CD4-positive, alpha-beta memory T cell (primary cell): ENCODE data around the gene CLOCK. TPM values are rescaled to one million over a fixed set of nuclear protein-coding genes. Genes with fewer than 3 reads are reported as not detected.
A peak's percentile ranks its signal among the peaks of the same experiment; 100 is the strongest.

Experiments used
- CTCF ChIA-PET: fragments of 350-600 bp; sonication (Branson Sonifier 250); formaldehyde crosslinking; loops from one replicate; lab custom pipeline; 2021; ENCODE audit warnings: inconsistent platforms; ENCODE audit not compliant: partially characterized antibody; lab: Charles Lee
- POLR2A ChIA-PET: fragments of 350-600 bp; sonication (Branson Sonifier 250); formaldehyde crosslinking; loops from one replicate; lab custom pipeline; 2021; ENCODE audit not compliant: partially characterized antibody; lab: Charles Lee
- DNase-seq, 5 donors: peaks; one replicate each; pipeline versions ENCODE4 v3.0.0 to v3.0.0-alpha.2; 2020 to 2022; ENCODE audit warnings: mixed read lengths in 1 of 5
- H3K27ac ChIP-seq: one replicate; pipeline ENCODE4 v1.7.0; 2013; ENCODE audit warnings: low read depth, low read length
- H3K27me3 ChIP-seq: 2 replicates; pipeline ENCODE4 v1.7.0; 2013; ENCODE audit warnings: mild to moderate bottlenecking, low read length, moderate library complexity; ENCODE audit not compliant: insufficient read depth
- H3K36me3 ChIP-seq: 2 replicates; pipeline ENCODE4 v1.7.0; 2013; ENCODE audit warnings: mild to moderate bottlenecking, low read length, moderate library complexity; ENCODE audit not compliant: insufficient read depth
- H3K4me1 ChIP-seq: 2 replicates; pipeline ENCODE4 v1.7.0; 2013; ENCODE audit warnings: mild to moderate bottlenecking, low read length, moderate library complexity; ENCODE audit not compliant: insufficient read depth
- H3K4me3 ChIP-seq, 2 donors: one replicate each; pipeline ENCODE4 v1.7.0; 2013; ENCODE audit warnings: low read length in 2 of 2, mild to moderate bottlenecking in 1 of 2
- H3K9me3 ChIP-seq, 2 donors: one replicate each; pipeline ENCODE4 v1.7.0; 2013; ENCODE audit warnings: low read length in 2 of 2, control low read depth in 1 of 2; ENCODE audit not compliant: control insufficient read depth in 1 of 2
- H3K27ac Mint-ChIP-seq, 7 donors: one replicate each; pipeline ENCODE4 v1.8.0; 2020 to 2021; ENCODE audit warnings: mixed read lengths in 7 of 7, mild to moderate bottlenecking in 6 of 7, inconsistent platforms in 3 of 7, moderate library complexity in 3 of 7
- H3K27me3 Mint-ChIP-seq, 2 donors: one replicate each; pipeline ENCODE4 v1.8.0; 2020 to 2021; ENCODE audit warnings: mixed read lengths in 2 of 2
- H3K36me3 Mint-ChIP-seq, 2 donors: one replicate each; pipeline ENCODE4 v1.8.0; 2020 to 2021; ENCODE audit warnings: mixed read lengths in 2 of 2, inconsistent platforms in 1 of 2, mild to moderate bottlenecking in 1 of 2
- H3K4me1 Mint-ChIP-seq, 4 donors: one replicate each; pipeline ENCODE4 v1.8.0; 2020 to 2021; ENCODE audit warnings: mixed read lengths in 4 of 4, mild to moderate bottlenecking in 1 of 4
- H3K4me3 Mint-ChIP-seq, 8 donors: one replicate each; pipeline ENCODE4 v1.8.0; 2020 to 2021; ENCODE audit warnings: mixed read lengths in 8 of 8, mild to moderate bottlenecking in 7 of 8, moderate library complexity in 6 of 8, inconsistent platforms in 3 of 8
- H3K9me3 Mint-ChIP-seq, 8 donors: one replicate each; pipeline ENCODE4 v1.8.0; 2020 to 2021; ENCODE audit warnings: mixed read lengths in 8 of 8, mild to moderate bottlenecking in 5 of 8, inconsistent platforms in 3 of 8, moderate library complexity in 1 of 8
- intact Hi-C: fragments of 100-400 bp; cut with micrococcal nuclease; formaldehyde crosslinking; loops from one replicate; pipeline ENCODE4 v1.15.1; 2023
- polyA plus RNA-seq, 2 donors: library from polyadenylated mRNA; unstranded; fragments of 300-500 nt; fragmentation: Illumina TruSeq; gene quantifications; one replicate each; pipeline ENCODE4 v1.2.3, GENCODE V29; 2021
- total RNA-seq, 2 experiments: library from RNA; stranded (reverse); gene quantifications; one replicate each; pipeline ENCODE4 v1.2.3, GENCODE V29; 2021

CLOCK gene
- total and polyA plus RNA-seq, 4 experiments from 2014 or later = 2.1 to 15.4 (median 9.8) TPM

DNA sequence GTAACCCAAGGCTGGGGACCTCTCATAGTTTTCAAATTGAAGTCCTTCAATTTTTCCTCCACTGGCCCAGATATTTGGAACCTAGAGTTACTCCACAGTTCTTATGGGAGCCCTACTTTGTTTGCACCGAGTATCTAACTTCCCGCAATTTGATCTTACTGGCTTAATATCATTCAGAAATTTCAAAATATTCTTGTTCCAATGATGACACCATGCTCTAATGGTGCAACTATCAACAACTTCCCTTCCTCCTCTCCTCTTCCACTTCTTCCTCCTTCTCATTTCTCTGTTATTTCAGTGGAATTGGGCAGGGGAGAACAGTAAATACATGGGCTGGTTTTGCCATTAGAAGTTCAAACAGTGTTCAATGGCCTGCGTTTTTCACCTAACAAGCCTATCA is 25.1 kb upstream of the CLOCK start:
- CTCF ChIA-PET = no interaction called here
- Histone ChIP-seq H3K4me1 (no peaks in the 10 kb centered on the region), H3K9me3 (no peaks in the 10 kb centered on the region), H3K27me3 (no peaks in the 10 kb centered on the region), H3K27ac (no peak overlapping the region), H3K4me3 (no peak overlapping the region), H3K36me3 (no peaks in the 10 kb centered on the region)
- no peak overlapping the region for H3K4me3 Mint-ChIP-seq
- no peak overlapping the region for H3K27ac Mint-ChIP-seq
- no peak for DNase-seq
- peaks cover 2 to 6% of the 10 kb centered on the region in 2 donors for H3K36me3 Mint-ChIP-seq
- H3K27me3 Mint-ChIP-seq = peaks cover 3 to 4% of the 10 kb centered on the region in 2 donors
- intact Hi-C loops = no loop called here
- peaks cover 4 to 30% (median 19%) of the 10 kb centered on the region in 8 donors for H3K9me3 Mint-ChIP-seq
- H3K4me1 Mint-ChIP-seq = no peaks in the 10 kb centered on the region
- POLR2A ChIA-PET = no interaction called here

DNA sequence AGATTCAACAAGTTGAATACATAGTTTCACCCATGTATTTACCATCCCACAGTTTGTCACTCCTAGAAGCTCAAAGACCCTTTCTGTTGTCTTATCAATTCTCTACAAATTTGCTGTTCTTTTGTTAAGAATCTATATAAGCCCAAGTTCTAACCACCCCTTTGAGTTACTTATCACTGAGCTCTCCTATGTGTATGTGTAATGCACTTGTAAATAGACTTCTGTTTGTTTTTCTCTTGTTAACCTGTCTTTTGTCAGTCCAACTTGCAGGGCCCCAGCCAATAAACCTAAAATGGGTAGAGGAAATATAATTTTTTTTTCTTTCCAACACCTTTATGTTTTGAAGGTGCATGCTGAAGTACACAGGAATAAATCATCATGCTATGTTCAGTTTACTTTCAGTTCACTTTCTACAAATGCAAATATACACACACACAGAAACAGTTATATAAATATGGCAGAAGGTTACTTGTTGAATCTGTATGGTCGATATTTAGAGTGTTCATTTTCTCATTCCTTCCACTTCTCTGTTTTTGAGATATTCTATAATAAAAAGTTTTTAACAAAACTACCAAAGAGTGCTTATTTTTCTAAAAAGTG is 22.3 kb upstream of the CLOCK start:
- DNase-seq = no peak
- Histone ChIP-seq H3K4me1 (no peaks in the 10 kb centered on the region), H3K36me3 (no peaks in the 10 kb centered on the region), H3K9me3 (no peaks in the 10 kb centered on the region), H3K27ac (no peak overlapping the region), H3K4me3 (no peak overlapping the region), H3K27me3 (no peaks in the 10 kb centered on the region)
- ChIA-PET CTCF (no interaction called here), POLR2A (no interaction called here)
- Mint-ChIP-seq H3K36me3 (no peaks in the 10 kb centered on the region), H3K27ac (no peak overlapping the region), H3K4me3 (no peak overlapping the region), H3K27me3 (peaks cover 2 to 3% of the 10 kb centered on the region in 2 donors), H3K9me3 (peaks cover 0 to 5% (median 0%) of the 10 kb centered on the region in 8 donors), H3K4me1 (no peaks in the 10 kb centered on the region)
- intact Hi-C loops = no loop called here

DNA sequence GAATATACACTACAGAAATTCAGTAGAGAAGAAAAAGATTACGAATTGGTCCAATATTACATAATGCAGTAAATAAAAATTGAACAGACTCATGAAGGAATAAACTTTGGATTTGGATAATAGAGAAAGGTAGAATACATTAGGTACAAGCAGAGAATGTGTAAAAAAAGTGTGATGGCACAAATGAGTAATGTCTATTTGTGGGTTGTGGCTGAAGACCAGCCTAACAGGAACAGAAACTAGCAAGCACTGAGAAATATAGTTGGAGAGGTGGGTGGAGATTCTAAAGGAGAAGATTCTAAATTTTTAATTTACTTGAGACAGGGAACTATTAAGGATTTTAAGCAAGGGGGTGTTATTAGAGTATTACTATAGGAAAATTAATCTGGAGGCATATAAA is 15.2 kb upstream of the CLOCK start:
- Histone ChIP-seq H3K27me3 (no peaks in the 10 kb centered on the region), H3K27ac (no peak overlapping the region), H3K4me1 (no peaks in the 10 kb centered on the region), H3K9me3 (no peaks in the 10 kb centered on the region), H3K36me3 (no peaks in the 10 kb centered on the region), H3K4me3 (no peak overlapping the region)
- intact Hi-C loops = no loop called here
- CTCF ChIA-PET = interaction anchor here (1.0 kb wide), 1 partner anchor 216 kb away, joined by 4 read pairs; no protein-coding TSS in a partner anchor
- POLR2A ChIA-PET = no interaction called here
- Mint-ChIP-seq H3K9me3 (peaks cover 0 to 2% (median 0%) of the 10 kb centered on the region in 8 donors), H3K36me3 (peaks cover 0 to 4% of the 10 kb centered on the region in 2 donors), H3K27me3 (peaks cover 2 to 4% of the 10 kb centered on the region in 2 donors), H3K4me1 (no peaks in the 10 kb centered on the region), H3K27ac (no peak overlapping the region), H3K4me3 (no peak overlapping the region)
- no peak for DNase-seq

DNA sequence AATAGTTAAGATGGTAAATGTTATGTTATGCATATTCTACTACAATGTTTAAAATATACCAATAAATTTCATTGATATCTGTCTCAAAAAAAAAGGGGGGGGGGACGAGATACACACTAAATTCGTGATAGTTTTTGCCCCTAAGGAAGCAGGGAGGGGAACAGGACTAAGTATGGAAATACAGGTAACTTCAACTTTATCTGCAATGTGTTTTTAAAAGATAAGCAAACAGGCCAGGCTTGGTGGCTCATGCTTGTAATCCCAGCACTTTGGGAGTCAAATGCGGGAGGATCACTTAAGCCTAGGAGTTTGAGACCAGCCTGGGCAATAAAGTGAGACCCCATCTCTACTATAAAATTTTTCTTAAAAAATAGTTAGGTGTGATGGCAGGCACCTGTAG is 13.4 kb upstream of the CLOCK start:
- no peaks in the 10 kb centered on the region for H3K36me3 ChIP-seq
- H3K27ac ChIP-seq = no peak overlapping the region
- no peak for DNase-seq
- peaks cover 5 to 6% of the 10 kb centered on the region in 2 donors for H3K27me3 Mint-ChIP-seq
- intact Hi-C loops = no loop called here
- no peak overlapping the region for H3K4me3 Mint-ChIP-seq
- ChIA-PET POLR2A (no interaction called here), CTCF (interaction anchor here (1.2 kb wide), 1 partner anchor 248 kb away, joined by 3 read pairs; no protein-coding TSS in a partner anchor)
- H3K27ac Mint-ChIP-seq = no peak overlapping the region
- H3K27me3 ChIP-seq = no peaks in the 10 kb centered on the region
- no peak overlapping the region for H3K4me3 ChIP-seq
- H3K36me3 Mint-ChIP-seq = peaks cover 0 to 4% of the 10 kb centered on the region in 2 donors
- no peaks in the 10 kb centered on the region for H3K9me3 ChIP-seq
- H3K4me1 Mint-ChIP-seq = no peaks in the 10 kb centered on the region
- peaks cover 0 to 2% (median 0%) of the 10 kb centered on the region in 8 donors for H3K9me3 Mint-ChIP-seq
- H3K4me1 ChIP-seq = no peaks in the 10 kb centered on the region

DNA sequence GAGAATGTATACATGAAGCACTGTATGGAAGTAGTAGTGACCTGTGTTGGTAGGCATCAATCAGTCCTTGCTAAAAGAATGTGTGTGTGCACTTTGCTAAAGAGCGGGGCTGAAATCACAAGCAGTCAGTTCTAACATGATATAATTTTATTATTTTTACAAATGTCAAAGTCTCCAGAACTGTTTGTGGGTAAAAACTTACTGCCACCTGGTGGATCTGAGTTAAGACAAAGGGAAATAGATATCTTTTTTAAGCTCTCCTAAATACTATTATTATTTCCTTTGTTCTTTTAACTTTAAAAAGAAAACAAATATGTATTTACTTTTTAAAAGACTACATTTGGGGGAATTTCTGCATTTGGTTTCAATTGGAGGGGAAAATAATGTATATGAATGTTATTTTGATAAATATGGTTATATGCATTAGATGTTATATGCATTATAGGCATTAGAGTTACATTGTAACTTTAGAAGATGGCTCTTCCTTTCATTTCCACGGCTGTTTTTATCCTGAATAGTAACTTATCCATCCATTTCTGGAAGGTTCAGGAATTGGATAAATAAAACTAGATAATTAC is 7.8 kb upstream of the CLOCK start:
- Histone ChIP-seq H3K27me3 (no peaks in the 10 kb centered on the region), H3K36me3 (no peaks in the 10 kb centered on the region), H3K4me1 (peaks cover 9% of the 10 kb centered on the region), H3K27ac (no peak overlapping the region), H3K9me3 (no peaks in the 10 kb centered on the region), H3K4me3 (no peak overlapping the region)
- Mint-ChIP-seq H3K4me1 (peaks cover 3 to 19% (median 8%) of the 10 kb centered on the region in 4 donors), H3K27ac (no peak overlapping the region), H3K27me3 (peaks cover 6 to 9% of the 10 kb centered on the region in 2 donors), H3K4me3 (no peak overlapping the region), H3K36me3 (peaks cover 0 to 4% of the 10 kb centered on the region in 2 donors), H3K9me3 (peaks cover 0 to 2% (median 0%) of the 10 kb centered on the region in 8 donors)
- peak in 4 of 5 donors; percentile 36 to 48 (median 41) for DNase-seq
- ChIA-PET CTCF (interaction anchor here (0.6 to 3.8 kb wide), 22 partner anchors 8 to 370 kb away, joined by 3 to 36 read pairs (median 4); partner anchors contain the start of genes SRD5A3 and TMEM165), POLR2A (no interaction called here)
- intact Hi-C loops = loop anchor here (1.0 to 2.0 kb wide), 5 partner anchors 109 to 312 kb away; partner anchors contain the start of genes SRD5A3 and TMEM165

DNA sequence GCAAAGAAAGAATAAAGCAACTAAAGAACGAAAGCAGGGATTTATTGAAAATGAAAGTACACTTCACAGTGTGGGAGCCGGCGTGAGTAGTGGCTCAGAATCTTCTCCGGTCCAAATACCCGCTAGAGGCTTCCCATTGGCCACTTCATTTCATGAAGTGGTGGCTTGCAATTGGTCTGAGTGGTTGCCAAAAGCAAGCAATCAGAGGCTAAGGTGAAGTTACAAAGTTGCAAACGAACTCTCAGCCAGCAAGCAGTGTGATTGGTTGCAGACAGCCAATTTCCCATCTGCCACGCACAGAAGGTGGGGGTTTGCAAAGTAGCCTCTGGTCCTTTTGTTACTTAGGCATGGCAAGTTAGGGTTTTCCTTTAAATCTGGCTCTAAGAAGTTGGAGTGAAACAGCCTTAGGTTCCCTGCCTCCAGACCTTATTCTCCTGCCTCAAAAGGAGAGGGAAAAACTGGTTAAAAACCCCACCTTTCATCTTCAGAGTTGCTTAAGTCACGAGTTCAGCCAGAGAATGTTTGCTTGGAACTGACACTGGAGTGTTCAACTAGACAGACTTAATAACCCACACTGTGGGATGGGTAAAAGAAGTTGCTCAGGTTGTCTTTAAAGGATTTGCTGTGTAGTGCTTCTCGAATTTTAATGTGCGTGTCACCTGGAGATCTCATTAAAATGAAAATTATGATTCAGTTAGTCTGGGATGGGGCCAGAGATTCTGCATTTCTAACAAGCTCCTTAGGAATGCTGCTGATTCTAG is 6.9 kb upstream of the CLOCK start:
- peaks cover 6 to 9% of the 10 kb centered on the region in 2 donors for H3K27me3 Mint-ChIP-seq
- peaks cover 0 to 4% of the 10 kb centered on the region in 2 donors for H3K36me3 Mint-ChIP-seq
- H3K27ac ChIP-seq = no peak overlapping the region
- peaks cover 9% of the 10 kb centered on the region for H3K4me1 ChIP-seq
- peak in 2 of 5 donors; percentile 16 to 23 for DNase-seq
- no peaks in the 10 kb centered on the region for H3K36me3 ChIP-seq
- POLR2A ChIA-PET = no interaction called here
- intact Hi-C loops = loop anchor here (1.0 to 2.0 kb wide), 5 partner anchors 108 to 313 kb away; partner anchors contain the start of genes SRD5A3 and TMEM165
- H3K4me3 ChIP-seq = no peak overlapping the region
- H3K9me3 ChIP-seq = no peaks in the 10 kb centered on the region
- H3K4me3 Mint-ChIP-seq = peak overlapping the region; percentile 54 to 75 (median 60)
- peak overlapping the region in 1 of 7 donors; percentile 56 for H3K27ac Mint-ChIP-seq
- peaks cover 3 to 25% (median 9%) of the 10 kb centered on the region in 4 donors for H3K4me1 Mint-ChIP-seq
- H3K27me3 ChIP-seq = no peaks in the 10 kb centered on the region
- CTCF ChIA-PET = interaction anchor here (0.9 to 3.8 kb wide), 16 partner anchors 8 to 369 kb away, joined by 3 to 36 read pairs (median 4); partner anchors contain the start of genes SRD5A3 and TMEM165
- peaks cover 0 to 2% (median 0%) of the 10 kb centered on the region in 8 donors for H3K9me3 Mint-ChIP-seq
